Measurements from ENCODE around the gene TSPAN18.

- no peak for TF ChIP-seq EP300 (IDR thresholded peaks at IDR 0.05)
- TF ChIP-seq CTCF (IDR thresholded peaks at IDR 0.05) = no peak
- TF ChIP-seq POLR2A (IDR thresholded peaks at IDR 0.05) = no peak
- TF ChIP-seq POLR2AphosphoS5 (IDR thresholded peaks at IDR 0.05) = no peak
Observed at GRCh38 chr11:44760917-44761550, 34.3 kb downstream of the TSPAN18 start.
